Measurements from ENCODE around the gene FBLIM1.

Gene FBLIM1

GRCh38 chr1:15730936-15731335 is 27.7 kb upstream of the FBLIM1 start:
- DNase-seq (ENCODE audit: low read depth), result no peak

GRCh38 chr1:15731735-15732685 is 26.6 kb upstream of the FBLIM1 start:
- DNase-seq (ENCODE audit: low read depth), result no peak

- DNase-seq (ENCODE audit: low read depth), result no peak
These were observed 25.9 kb upstream of the FBLIM1 start for GRCh38 chr1:15732686-15733081.

- DNase-seq (ENCODE audit: low read depth), result no peak
These were observed 25.3 kb upstream of the FBLIM1 start for GRCh38 chr1:15733218-15733725.

GRCh38 chr1:15733726-15734226 is 24.8 kb upstream of the FBLIM1 start:
- DNase-seq (ENCODE audit: low read depth), result no peak

GRCh38 chr1:15734296-15734695 is 24.3 kb upstream of the FBLIM1 start:
- no peak for DNase-seq (ENCODE audit: low read depth)

GRCh38 chr1:15734901-15735300 is 23.7 kb upstream of the FBLIM1 start:
- no peak for DNase-seq (ENCODE audit: low read depth)

GRCh38 chr1:15735304-15736037 is 23.1 kb upstream of the FBLIM1 start:
- no peak for DNase-seq (ENCODE audit: low read depth)

- no peak for DNase-seq (ENCODE audit: low read depth)
These were observed 22.3 kb upstream of the FBLIM1 start, which contains the start of gene SLC25A34 for GRCh38 chr1:15736038-15736891. SLC25A34 (plus strand) TSS chr1:15736258; CDS start chr1:15736486, 228 bp downstream.

- no peak for DNase-seq (ENCODE audit: low read depth)
These were observed 21.7 kb upstream of the FBLIM1 start for GRCh38 chr1:15736892-15737261.

- DNase-seq (ENCODE audit: low read depth), result no peak
These were observed 21.0 kb upstream of the FBLIM1 start for GRCh38 chr1:15737324-15738319.

- no peak for DNase-seq (ENCODE audit: low read depth)
These were observed 20.0 kb upstream of the FBLIM1 start for GRCh38 chr1:15738416-15739113.

GRCh38 chr1:15739259-15739658 is 19.3 kb upstream of the FBLIM1 start:
- DNase-seq (ENCODE audit: low read depth), result no peak

- no peak for DNase-seq (ENCODE audit: low read depth)
These were observed 18.9 kb upstream of the FBLIM1 start for GRCh38 chr1:15739745-15740144.

- no peak for DNase-seq (ENCODE audit: low read depth)
These were observed 17.4 kb upstream of the FBLIM1 start for GRCh38 chr1:15740924-15741850.

GRCh38 chr1:15742339-15742801 is 16.2 kb upstream of the FBLIM1 start, which contains the start of gene TMEM82:
TMEM82 (plus strand) TSS chr1:15742499; CDS start chr1:15742560, 61 bp downstream.
- no peak for DNase-seq (ENCODE audit: low read depth)

- DNase-seq (ENCODE audit: low read depth), result no peak
These were observed 14.4 kb upstream of the FBLIM1 start for GRCh38 chr1:15744122-15744679.

GRCh38 chr1:15747378-15747777 is 11.2 kb upstream of the FBLIM1 start:
- no peak for DNase-seq (ENCODE audit: low read depth)

Data from HS-27A (cell line).